CD4-positive, CD25-positive, alpha-beta regulatory T cell (primary cell): ENCODE results near the gene ID2. TPM values are rescaled to one million over a fixed set of nuclear protein-coding genes. Genes with fewer than 3 reads are reported as not detected.

Source experiments
- ATAC-seq, 2 donors: fragments of 150-1000 bp; cut with Tn5 transposase; one replicate each; pipeline ENCODE4 v1.10.0; 2021; ENCODE audit warnings: low read depth in 2 of 2, moderate number of reproducible peaks in 2 of 2, moderate library complexity in 1 of 2
- DNase-seq, 3 donors: peaks; one replicate each; pipeline versions ENCODE4 v3.0.0 to v3.0.0-alpha.2; 2012 to 2022; ENCODE audit warnings: mixed read lengths in 1 of 3
- H3K27ac ChIP-seq: one replicate; pipeline ENCODE4 v1.7.0; 2013; ENCODE audit warnings: mild to moderate bottlenecking, low read length; ENCODE audit not compliant: insufficient read depth, poor library complexity, severe bottlenecking
- H3K27me3 ChIP-seq: one replicate; pipeline ENCODE4 v1.7.0; 2013; ENCODE audit warnings: low read length; ENCODE audit not compliant: control insufficient read depth, insufficient read depth
- H3K36me3 ChIP-seq: one replicate; pipeline ENCODE4 v1.7.0; 2013; ENCODE audit warnings: mild to moderate bottlenecking, low read length, moderate library complexity; ENCODE audit not compliant: control insufficient read depth, insufficient read depth
- H3K4me1 ChIP-seq: 2 replicates; pipeline ENCODE4 v1.7.0; 2013; ENCODE audit warnings: mild to moderate bottlenecking, low read length; ENCODE audit not compliant: insufficient read depth, control insufficient read depth, poor library complexity, severe bottlenecking
- H3K4me3 ChIP-seq: one replicate; pipeline ENCODE4 v1.7.0; 2013; ENCODE audit warnings: low read depth, mild to moderate bottlenecking, low read length, moderate library complexity
- H3K9me3 ChIP-seq, 2 experiments: 1 replicate in 1 of 2; 2 replicates in 1 of 2; pipeline ENCODE4 v1.7.0; 2013; ENCODE audit warnings: low read length in 2 of 2, mild to moderate bottlenecking in 1 of 2, moderate library complexity in 1 of 2; ENCODE audit not compliant: control insufficient read depth in 2 of 2
- H3K27ac Mint-ChIP-seq, 3 donors: one replicate each; pipeline ENCODE4 v1.8.0; 2020 to 2022; ENCODE audit warnings: mild to moderate bottlenecking in 3 of 3, mixed read lengths in 3 of 3, moderate library complexity in 2 of 3
- H3K27me3 Mint-ChIP-seq: one replicate; pipeline ENCODE4 v1.8.0; 2022; ENCODE audit warnings: mild to moderate bottlenecking, mixed read lengths
- H3K36me3 Mint-ChIP-seq: one replicate; pipeline ENCODE4 v1.8.0; 2020; ENCODE audit warnings: mixed read lengths
- H3K4me1 Mint-ChIP-seq, 4 donors: one replicate each; pipeline ENCODE4 v1.8.0; 2020 to 2022; ENCODE audit warnings: mixed read lengths in 4 of 4, mild to moderate bottlenecking in 1 of 4
- H3K4me3 Mint-ChIP-seq, 4 donors: one replicate each; pipeline ENCODE4 v1.8.0; 2020 to 2022; ENCODE audit warnings: mild to moderate bottlenecking in 4 of 4, mixed read lengths in 4 of 4, moderate library complexity in 3 of 4
- H3K9me3 Mint-ChIP-seq, 7 donors: one replicate each; pipeline ENCODE4 v1.8.0; 2020 to 2022; ENCODE audit warnings: mixed read lengths in 7 of 7, mild to moderate bottlenecking in 3 of 7, moderate library complexity in 2 of 7
- polyA plus RNA-seq, 4 donors: library from polyadenylated mRNA; unstranded; fragments of 300-500 nt; fragmentation: Illumina TruSeq; gene quantifications; one replicate each; pipeline ENCODE4 v1.2.3, GENCODE V29; 2021
- total RNA-seq: library from RNA; stranded (reverse); gene quantifications from one replicate; pipeline ENCODE4 v1.2.3, GENCODE V29; 2022

ID2 gene
- total and polyA plus RNA-seq, 5 donors from 2014 or later, result 20.3 to 55.9 (median 26.5) TPM

DNA sequence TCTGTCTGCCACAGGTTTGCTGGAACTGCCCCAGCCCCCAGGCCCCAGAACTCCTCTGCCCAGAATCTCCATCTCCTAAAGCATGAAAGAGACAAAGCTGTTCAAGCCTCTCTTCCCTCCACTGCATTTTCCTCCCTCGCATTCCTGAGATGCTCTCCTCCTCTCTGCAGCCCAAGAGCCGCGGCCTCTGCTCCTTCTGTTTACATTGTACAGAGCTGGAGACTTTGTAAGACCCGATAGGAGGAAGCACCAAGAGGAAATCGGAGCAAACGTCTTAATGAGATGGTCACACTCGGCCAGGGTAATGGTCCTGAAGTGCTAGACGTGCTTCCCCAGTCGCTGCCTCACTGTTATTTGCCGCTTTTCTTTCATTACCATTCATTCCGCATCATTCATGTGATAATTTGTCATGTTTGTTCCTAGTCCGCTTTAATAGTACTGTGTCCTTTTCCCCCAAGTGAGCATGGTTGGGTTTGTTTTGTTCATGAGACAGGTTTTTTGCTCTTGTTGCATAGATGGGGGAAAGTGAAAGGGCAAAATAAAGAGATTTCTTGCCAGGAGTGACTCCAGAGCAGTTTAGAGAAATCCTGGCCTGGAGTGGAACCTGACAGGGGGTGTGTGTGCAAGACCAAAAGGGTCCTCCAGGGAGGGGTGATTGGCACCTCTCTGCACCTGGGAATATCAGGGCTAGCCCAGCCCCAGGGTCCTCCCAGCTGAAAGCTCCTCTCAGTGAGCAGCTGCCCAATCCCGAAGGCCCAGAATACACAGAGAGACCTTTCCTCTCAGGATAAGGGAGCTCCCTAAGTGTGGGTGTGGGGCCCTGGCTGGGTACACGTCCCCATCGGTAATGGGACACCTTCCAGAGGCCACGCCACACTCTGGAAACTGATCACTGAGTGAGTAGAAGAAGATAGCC lies 44.9 kb upstream of the ID2 start:
- no peaks in the 10 kb centered on the region for H3K9me3 Mint-ChIP-seq
- H3K36me3 ChIP-seq, result no peaks in the 10 kb centered on the region
- H3K27me3 Mint-ChIP-seq, result peaks cover 10% of the 10 kb centered on the region
- H3K27ac Mint-ChIP-seq, result no peak overlapping the region
- H3K4me3 Mint-ChIP-seq, result no peak overlapping the region
- no peak for ATAC-seq
- no peaks in the 10 kb centered on the region for H3K9me3 ChIP-seq
- H3K4me1 Mint-ChIP-seq, result peaks cover 0 to 2% (median 0%) of the 10 kb centered on the region in 4 donors
- H3K27ac ChIP-seq, result no peak overlapping the region
- no peaks in the 10 kb centered on the region for H3K36me3 Mint-ChIP-seq
- H3K27me3 ChIP-seq, result no peaks in the 10 kb centered on the region
- no peaks in the 10 kb centered on the region for H3K4me1 ChIP-seq
- no peak overlapping the region for H3K4me3 ChIP-seq
- DNase-seq, result no peak

DNA sequence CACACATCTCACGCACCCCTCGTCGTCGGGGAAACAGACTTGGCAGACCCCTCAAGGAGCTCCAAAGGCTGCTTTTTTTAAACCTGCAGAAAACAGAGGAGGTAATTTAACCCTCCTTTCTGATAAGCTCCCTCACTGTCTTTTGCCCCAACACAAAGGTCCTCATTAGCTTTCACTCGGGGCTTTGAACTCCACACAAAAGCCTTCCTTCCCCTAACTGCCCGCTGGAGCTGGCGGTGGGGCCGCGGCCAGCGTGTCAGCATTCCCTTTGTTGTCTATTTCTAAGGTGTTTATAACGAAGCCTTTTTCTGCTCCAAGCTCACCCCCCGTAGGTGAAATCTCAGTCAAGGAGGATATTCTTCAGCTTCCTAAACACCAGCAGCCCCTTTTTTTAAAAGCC lies 43.5 kb upstream of the ID2 start:
- no peaks in the 10 kb centered on the region for H3K4me1 ChIP-seq
- H3K36me3 ChIP-seq, result no peaks in the 10 kb centered on the region
- H3K9me3 ChIP-seq, result no peaks in the 10 kb centered on the region
- no peak overlapping the region for H3K4me3 ChIP-seq
- H3K4me1 Mint-ChIP-seq, result no peaks in the 10 kb centered on the region
- ATAC-seq, result no peak
- no peak for DNase-seq
- no peak overlapping the region for H3K4me3 Mint-ChIP-seq
- H3K9me3 Mint-ChIP-seq, result no peaks in the 10 kb centered on the region
- no peaks in the 10 kb centered on the region for H3K27me3 ChIP-seq
- no peak overlapping the region for H3K27ac ChIP-seq
- peaks cover 5% of the 10 kb centered on the region for H3K27me3 Mint-ChIP-seq
- H3K36me3 Mint-ChIP-seq, result no peaks in the 10 kb centered on the region
- H3K27ac Mint-ChIP-seq, result peak overlapping the region in 1 of 3 donors; percentile 59

DNA sequence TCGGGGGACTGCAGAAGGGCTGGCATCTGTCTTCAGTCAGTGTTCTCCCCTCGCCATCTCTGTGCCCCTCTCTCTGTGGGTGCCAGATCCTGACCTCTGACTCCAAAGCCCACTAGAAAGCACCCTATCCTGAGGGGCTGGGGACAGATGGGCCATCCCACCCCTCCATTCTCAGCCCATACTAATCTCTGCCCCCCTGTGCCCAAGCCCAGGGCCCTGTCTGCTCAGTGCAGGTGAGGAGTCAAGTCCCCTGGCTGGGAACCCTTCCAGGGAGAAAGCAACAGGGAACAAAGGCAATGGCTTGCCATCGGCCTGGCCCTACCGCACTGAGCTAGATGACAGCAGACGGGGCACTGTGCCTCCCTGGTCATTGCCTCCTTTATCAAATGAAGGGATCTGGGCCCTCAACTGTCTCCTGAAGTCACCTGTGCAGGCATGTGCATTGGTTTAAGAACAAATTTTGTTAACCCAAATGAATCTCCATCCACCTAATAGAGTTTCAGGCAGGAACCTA lies 42.7 kb upstream of the ID2 start:
- H3K36me3 ChIP-seq, result no peaks in the 10 kb centered on the region
- no peaks in the 10 kb centered on the region for H3K9me3 Mint-ChIP-seq
- H3K27ac ChIP-seq, result no peak overlapping the region
- peaks cover 5% of the 10 kb centered on the region for H3K27me3 Mint-ChIP-seq
- H3K4me3 Mint-ChIP-seq, result no peak overlapping the region
- H3K4me3 ChIP-seq, result no peak overlapping the region
- no peaks in the 10 kb centered on the region for H3K9me3 ChIP-seq
- ATAC-seq (no peak), DNase-seq (no peak)
- H3K4me1 Mint-ChIP-seq, result no peaks in the 10 kb centered on the region
- no peaks in the 10 kb centered on the region for H3K27me3 ChIP-seq
- H3K27ac Mint-ChIP-seq, result no peak overlapping the region
- H3K4me1 ChIP-seq, result no peaks in the 10 kb centered on the region
- H3K36me3 Mint-ChIP-seq, result no peaks in the 10 kb centered on the region

DNA sequence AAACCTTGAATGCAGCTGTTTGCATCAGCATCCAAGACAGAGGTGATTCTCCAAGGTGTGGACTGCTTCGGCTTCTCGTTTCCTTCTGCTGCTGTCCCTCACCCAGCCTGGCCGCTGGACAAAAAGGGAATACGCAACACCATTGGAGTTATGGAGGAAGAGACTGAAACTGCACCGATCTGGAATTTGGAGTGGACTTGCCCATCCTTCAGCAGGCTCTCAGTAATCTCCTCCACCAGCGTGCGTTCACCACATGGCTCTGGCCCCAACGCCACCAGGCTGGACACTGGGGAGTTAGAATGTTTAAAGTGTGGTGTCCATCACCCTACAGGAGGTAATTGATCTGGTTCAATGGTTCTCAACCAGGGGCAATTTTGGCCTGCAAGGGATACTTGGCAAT lies 41.4 kb upstream of the ID2 start:
- Mint-ChIP-seq H3K27ac (no peak overlapping the region), H3K27me3 (peaks cover 5% of the 10 kb centered on the region), H3K9me3 (peaks cover 0 to 2% (median 0%) of the 10 kb centered on the region in 7 donors), H3K36me3 (no peaks in the 10 kb centered on the region), H3K4me3 (no peak overlapping the region), H3K4me1 (no peaks in the 10 kb centered on the region)
- Histone ChIP-seq H3K27me3 (no peaks in the 10 kb centered on the region), H3K9me3 (no peaks in the 10 kb centered on the region), H3K4me1 (no peaks in the 10 kb centered on the region), H3K4me3 (no peak overlapping the region), H3K36me3 (no peaks in the 10 kb centered on the region), H3K27ac (no peak overlapping the region)
- ATAC-seq (no peak), DNase-seq (no peak)

DNA sequence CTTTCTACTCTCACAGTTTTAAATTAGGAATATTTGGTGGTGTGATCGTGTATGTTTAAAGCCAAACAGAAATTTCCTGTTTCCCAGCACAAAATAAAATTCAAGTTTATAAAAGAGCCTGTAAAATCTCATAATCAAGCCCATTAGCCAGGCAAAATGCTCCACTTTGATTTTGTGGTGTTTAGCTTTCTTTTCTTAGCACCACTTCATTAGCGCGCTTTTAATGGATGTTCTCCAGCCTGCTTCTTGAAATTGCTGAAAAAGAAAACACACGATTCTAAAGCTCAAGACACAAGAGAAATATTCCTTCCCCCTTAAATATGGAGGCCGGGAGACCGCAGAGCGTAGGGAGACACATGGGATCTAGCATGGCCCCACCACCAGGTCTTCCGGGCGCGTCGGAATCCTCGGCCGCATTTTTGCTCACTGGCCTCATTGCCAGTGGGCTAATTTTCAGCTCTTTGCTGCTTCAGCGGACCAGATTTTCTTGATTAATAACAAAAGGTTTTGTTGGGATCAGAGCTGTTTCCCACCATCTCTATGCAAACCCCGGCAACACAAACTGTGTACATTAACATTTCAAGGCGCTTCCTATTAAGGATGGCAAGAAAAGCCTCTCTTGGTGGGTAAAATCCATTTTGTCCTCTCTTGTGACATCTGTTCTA lies 40.4 kb upstream of the ID2 start:
- no peaks in the 10 kb centered on the region for H3K4me1 Mint-ChIP-seq
- Histone ChIP-seq H3K27ac (no peak overlapping the region), H3K36me3 (no peaks in the 10 kb centered on the region), H3K9me3 (no peaks in the 10 kb centered on the region), H3K4me1 (no peaks in the 10 kb centered on the region), H3K4me3 (no peak overlapping the region), H3K27me3 (no peaks in the 10 kb centered on the region)
- H3K36me3 Mint-ChIP-seq, result no peaks in the 10 kb centered on the region
- peaks cover 0 to 2% (median 0%) of the 10 kb centered on the region in 7 donors for H3K9me3 Mint-ChIP-seq
- no peak for DNase-seq
- H3K27ac Mint-ChIP-seq, result no peak overlapping the region
- H3K4me3 Mint-ChIP-seq, result no peak overlapping the region
- H3K27me3 Mint-ChIP-seq, result peaks cover 5% of the 10 kb centered on the region
- no peak for ATAC-seq

DNA sequence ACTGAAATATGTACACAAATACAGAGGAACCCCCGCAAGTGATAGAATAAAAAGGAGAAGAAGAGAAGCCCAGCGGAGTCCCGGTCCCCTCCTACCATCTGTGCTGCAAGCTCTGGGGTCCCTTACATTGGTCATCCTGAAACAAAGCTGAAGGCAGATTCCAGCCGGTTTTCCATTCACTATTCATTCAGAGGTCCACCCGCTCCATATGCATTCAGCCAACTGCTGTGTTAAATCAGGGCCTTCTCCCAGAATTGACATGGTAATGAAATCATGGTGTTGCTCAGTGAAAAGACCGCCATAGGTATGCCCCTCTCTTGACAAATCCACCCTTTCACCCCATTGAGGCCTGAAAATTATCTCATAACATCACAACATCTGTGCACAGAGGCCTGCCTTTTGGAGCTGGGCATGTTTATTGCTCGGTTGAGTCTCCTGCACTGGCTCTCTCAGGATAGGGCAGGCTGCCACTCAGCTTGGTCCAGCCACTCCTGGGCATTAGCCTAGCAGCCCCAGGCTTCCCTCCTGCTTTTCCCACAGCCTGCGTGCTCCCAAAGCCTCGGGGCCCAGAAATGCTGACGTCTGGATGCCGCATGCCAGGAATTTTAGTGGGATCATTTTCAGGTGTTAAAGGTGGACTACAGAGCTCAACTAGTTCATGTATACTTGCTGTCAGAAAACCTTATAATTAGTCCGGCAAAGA lies 39.3 kb upstream of the ID2 start:
- Histone ChIP-seq H3K4me3 (no peak overlapping the region), H3K36me3 (no peaks in the 10 kb centered on the region), H3K4me1 (no peaks in the 10 kb centered on the region), H3K27me3 (no peaks in the 10 kb centered on the region), H3K27ac (no peak overlapping the region), H3K9me3 (no peaks in the 10 kb centered on the region)
- Mint-ChIP-seq H3K27ac (no peak overlapping the region), H3K27me3 (no peaks in the 10 kb centered on the region), H3K4me3 (no peak overlapping the region), H3K4me1 (no peaks in the 10 kb centered on the region), H3K36me3 (no peaks in the 10 kb centered on the region), H3K9me3 (peaks cover 0 to 2% (median 0%) of the 10 kb centered on the region in 7 donors)
- no peak for ATAC-seq
- DNase-seq, result no peak

DNA sequence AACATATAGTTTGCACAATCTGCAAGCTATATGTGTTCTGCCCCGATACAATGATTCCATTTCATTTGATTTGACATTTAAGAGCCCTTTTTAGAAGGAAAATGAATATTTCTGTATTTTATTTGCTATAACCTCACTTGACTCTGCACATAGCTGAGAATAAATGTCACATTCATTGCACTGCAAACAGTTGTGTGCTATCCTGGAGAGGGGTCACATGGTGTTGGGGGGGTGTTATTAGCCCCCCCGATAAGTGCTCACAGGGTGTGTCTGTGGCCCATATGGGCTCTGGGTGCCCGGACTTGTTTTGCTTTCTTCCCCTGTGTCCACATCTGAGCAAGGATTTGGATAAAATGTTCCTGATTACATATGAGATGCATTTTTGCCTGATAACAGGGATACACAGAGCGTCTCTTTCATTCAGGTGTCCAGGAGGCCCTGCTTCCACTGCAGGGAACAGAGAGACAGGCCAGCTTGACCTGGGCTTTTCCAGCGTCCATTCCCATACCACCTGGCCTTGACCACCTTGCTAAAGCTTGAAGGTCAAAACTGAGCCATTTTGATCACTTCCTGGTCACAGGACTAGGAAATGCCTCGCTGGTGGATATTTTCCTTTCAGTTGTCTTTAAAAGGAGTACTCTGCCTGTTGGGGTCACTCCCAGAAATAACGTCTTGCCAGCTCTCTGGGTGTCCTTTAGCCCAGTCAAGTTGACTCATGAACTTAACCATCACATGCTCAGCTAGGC lies 38.4 kb upstream of the ID2 start:
- Mint-ChIP-seq H3K4me1 (no peaks in the 10 kb centered on the region), H3K27me3 (no peaks in the 10 kb centered on the region), H3K36me3 (no peaks in the 10 kb centered on the region), H3K9me3 (peaks cover 0 to 2% (median 0%) of the 10 kb centered on the region in 7 donors), H3K4me3 (no peak overlapping the region), H3K27ac (no peak overlapping the region)
- ATAC-seq (no peak), DNase-seq (no peak)
- H3K4me3 ChIP-seq, result no peak overlapping the region
- no peak overlapping the region for H3K27ac ChIP-seq
- no peaks in the 10 kb centered on the region for H3K9me3 ChIP-seq
- H3K4me1 ChIP-seq, result no peaks in the 10 kb centered on the region
- H3K27me3 ChIP-seq, result no peaks in the 10 kb centered on the region
- no peaks in the 10 kb centered on the region for H3K36me3 ChIP-seq
